ENCODE measurements around the gene PIGU. TPM values are rescaled to one million over a fixed set of nuclear protein-coding genes. Genes with fewer than 3 reads are reported as not detected.

Gene PIGU
- total RNA-seq, 1 donor = 9.0 TPM

DNA sequence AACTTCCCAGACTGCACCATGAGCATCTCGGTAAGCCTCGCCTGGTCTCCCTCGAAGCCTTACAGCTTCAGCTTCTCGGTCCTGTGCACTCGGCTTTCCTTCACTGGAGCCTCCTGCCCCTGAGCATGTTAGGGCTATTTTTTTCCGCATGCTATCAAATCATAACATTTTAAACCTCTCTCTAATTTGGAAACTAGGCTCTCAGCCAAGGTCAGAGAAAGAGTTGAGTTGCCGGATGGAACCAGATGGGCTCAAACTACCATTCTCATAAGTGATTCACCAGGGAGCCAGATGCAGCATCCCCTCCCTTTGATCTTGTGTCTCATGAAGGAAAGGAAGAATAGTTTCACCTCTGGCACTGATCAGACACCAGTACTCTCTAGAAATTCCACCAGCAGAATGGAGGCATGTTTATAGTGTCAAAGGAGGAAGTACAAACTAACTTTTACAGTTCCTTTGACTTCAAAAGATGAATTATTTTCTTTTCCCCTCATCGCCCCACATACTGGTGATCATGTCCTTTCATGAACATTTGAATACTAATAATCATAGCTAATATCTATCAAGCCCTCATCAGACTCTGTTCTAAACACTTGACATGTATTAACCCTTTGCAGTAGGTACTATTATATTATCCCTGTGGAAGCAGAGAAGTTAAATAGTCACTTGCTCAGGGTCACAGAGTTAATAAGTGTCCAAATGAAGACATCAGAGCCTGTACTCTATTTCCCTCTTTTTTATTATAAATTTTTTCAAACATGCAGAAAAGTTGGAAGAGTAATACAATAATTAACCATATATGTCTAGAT is 71.7 kb downstream of the PIGU start:
- H3K36me3 ChIP-seq (ENCODE audit: insufficient read depth, low read length) = no peaks in the 10 kb centered on the region
- no peak overlapping the region for H3K27ac ChIP-seq (ENCODE audit: low read depth, low read length)
- TF ChIP-seq, protein P1, sequence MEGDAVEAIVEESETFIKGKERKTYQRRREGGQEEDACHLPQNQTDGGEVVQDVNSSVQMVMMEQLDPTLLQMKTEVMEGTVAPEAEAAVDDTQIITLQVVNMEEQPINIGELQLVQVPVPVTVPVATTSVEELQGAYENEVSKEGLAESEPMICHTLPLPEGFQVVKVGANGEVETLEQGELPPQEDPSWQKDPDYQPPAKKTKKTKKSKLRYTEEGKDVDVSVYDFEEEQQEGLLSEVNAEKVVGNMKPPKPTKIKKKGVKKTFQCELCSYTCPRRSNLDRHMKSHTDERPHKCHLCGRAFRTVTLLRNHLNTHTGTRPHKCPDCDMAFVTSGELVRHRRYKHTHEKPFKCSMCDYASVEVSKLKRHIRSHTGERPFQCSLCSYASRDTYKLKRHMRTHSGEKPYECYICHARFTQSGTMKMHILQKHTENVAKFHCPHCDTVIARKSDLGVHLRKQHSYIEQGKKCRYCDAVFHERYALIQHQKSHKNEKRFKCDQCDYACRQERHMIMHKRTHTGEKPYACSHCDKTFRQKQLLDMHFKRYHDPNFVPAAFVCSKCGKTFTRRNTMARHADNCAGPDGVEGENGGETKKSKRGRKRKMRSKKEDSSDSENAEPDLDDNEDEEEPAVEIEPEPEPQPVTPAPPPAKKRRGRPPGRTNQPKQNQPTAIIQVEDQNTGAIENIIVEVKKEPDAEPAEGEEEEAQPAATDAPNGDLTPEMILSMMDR (IDR thresholded peaks at IDR 0.05; ENCODE audit: extremely low read depth, low read depth, low read length) = no peak
- no peaks in the 10 kb centered on the region for H3K27me3 ChIP-seq (ENCODE audit: insufficient read depth, low read length)
- H3K9me3 ChIP-seq (ENCODE audit: low read depth, low read length) = no peaks in the 10 kb centered on the region
- no peak overlapping the region for H2AFZ ChIP-seq (ENCODE audit: low read length)
- H4K20me1 ChIP-seq (ENCODE audit: insufficient read depth, low read length) = no peaks in the 10 kb centered on the region
- DNase-seq (ENCODE audit: insufficient read length, low spot score, missing footprints) = peak; percentile 76
- H3K4me3 ChIP-seq (ENCODE audit: insufficient read depth, low read length) = no peak overlapping the region
- H3K4me1 ChIP-seq (ENCODE audit: insufficient read depth, low read length) = peaks cover 5% of the 10 kb centered on the region
- H3K4me2 ChIP-seq (ENCODE audit: insufficient read depth, low read length) = no peak overlapping the region
- no peaks in the 10 kb centered on the region for H3K79me2 ChIP-seq (ENCODE audit: insufficient read depth, low read length)

DNA sequence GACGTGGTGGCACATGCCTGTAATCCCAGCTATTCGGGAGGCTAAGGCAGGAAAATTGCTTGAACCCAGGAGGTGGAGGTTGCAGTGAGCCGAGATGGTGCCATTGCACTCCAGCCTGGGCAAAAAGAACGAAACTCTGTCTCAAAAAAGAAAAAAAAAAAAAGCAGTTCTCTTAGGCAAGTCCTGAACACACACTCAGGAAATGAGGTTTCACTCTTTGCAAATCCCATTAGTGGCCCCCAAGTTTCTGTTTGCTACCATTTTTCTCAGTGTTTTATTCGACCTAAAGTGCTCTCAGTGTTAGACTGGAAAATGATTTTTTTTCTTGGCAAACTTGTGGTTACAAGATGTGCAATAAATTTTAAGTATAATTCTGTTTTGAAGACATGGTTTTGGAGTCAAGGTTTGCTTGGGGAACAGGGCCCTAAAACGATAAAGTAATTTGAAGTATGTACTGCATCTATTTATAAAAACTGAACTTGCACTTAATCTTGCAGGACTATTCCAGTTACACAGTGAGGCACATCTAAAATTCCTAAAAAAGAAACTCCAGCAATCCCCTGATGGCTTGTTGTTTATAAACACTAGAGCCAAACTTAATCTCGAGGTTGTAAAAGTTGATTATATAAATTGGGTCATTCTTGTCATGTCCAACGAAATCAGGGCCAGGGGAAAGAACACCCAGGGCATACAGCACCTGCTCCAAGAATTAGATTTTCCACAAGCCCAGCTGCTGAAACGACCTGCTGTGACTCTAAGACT is 75.8 kb downstream of the PIGU start:
- H3K4me2 ChIP-seq (ENCODE audit: insufficient read depth, low read length) = no peak overlapping the region

DNA sequence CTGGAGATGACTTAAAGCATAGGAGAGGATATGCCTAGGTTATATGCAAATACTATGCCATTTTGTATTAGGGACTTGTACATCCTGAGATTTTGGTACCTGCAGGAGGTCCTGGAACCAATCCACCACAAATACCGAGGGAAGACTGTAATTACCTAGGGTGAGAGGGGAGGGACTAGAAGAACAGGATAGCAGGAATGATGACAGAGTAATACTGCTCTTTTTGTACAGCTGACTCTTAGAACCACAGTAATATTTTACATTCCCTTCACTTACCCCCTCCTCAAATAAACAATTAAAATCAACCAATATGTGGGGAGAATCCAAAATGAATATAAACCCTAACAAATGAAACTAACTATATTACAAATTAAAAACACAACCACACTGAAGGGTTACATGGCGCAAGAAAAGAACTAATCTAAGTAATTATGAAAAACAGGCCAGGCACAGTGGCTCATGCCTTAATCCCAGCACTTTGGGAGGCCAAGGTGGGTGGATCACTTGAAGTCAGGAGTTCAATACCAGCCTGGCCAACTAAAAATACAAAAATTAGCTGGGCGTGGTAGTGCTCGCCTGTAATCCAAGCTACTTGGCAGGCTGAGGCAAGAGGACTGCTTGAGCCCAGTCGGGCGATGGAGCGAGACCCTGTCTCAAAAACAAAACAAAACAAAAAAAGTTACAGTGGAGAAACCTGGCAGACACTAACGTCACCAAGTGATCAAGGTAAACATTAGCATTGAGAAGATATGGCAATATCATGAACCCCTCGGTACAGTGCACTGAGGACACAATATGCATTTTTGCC is 81.3 kb downstream of the PIGU start:
- Histone ChIP-seq H3K4me1 (ENCODE audit: insufficient read depth, low read length) (no peaks in the 10 kb centered on the region), H4K20me1 (ENCODE audit: insufficient read depth, low read length) (no peaks in the 10 kb centered on the region), H3K36me3 (ENCODE audit: insufficient read depth, low read length) (no peaks in the 10 kb centered on the region), H3K27ac (ENCODE audit: low read depth, low read length) (no peak overlapping the region), H3K79me2 (ENCODE audit: insufficient read depth, low read length) (no peaks in the 10 kb centered on the region), H3K27me3 (ENCODE audit: insufficient read depth, low read length) (no peaks in the 10 kb centered on the region), H2AFZ (ENCODE audit: low read length) (no peak overlapping the region), H3K9me3 (ENCODE audit: low read depth, low read length) (no peaks in the 10 kb centered on the region), H3K4me3 (ENCODE audit: insufficient read depth, low read length) (no peak overlapping the region), H3K4me2 (ENCODE audit: insufficient read depth, low read length) (no peak overlapping the region)
- TF ChIP-seq, protein P1 (IDR thresholded peaks at IDR 0.05; ENCODE audit: extremely low read depth, low read depth, low read length) = no peak
- no peak for DNase-seq (ENCODE audit: insufficient read length, low spot score, missing footprints)

More for the DNA sequence above, 75.8 kb downstream of the PIGU start:
- Histone ChIP-seq H3K36me3 (ENCODE audit: insufficient read depth, low read length) (no peaks in the 10 kb centered on the region), H3K79me2 (ENCODE audit: insufficient read depth, low read length) (no peaks in the 10 kb centered on the region), H3K4me1 (ENCODE audit: insufficient read depth, low read length) (peaks cover 5% of the 10 kb centered on the region), H3K4me3 (ENCODE audit: insufficient read depth, low read length) (no peak overlapping the region), H3K27me3 (ENCODE audit: insufficient read depth, low read length) (no peaks in the 10 kb centered on the region), H2AFZ (ENCODE audit: low read length) (no peak overlapping the region), H3K9me3 (ENCODE audit: low read depth, low read length) (no peaks in the 10 kb centered on the region), H3K27ac (ENCODE audit: low read depth, low read length) (no peak overlapping the region), H4K20me1 (ENCODE audit: insufficient read depth, low read length) (no peaks in the 10 kb centered on the region)
- TF ChIP-seq, protein P1 (IDR thresholded peaks at IDR 0.05; ENCODE audit: extremely low read depth, low read depth, low read length) = no peak
- DNase-seq (ENCODE audit: insufficient read length, low spot score, missing footprints) = no peak

Data from osteoblast (primary cell).